Activated CD4-positive, alpha-beta memory T cell treated with anti-CD3 and anti-CD28 coated beads for 36 hours (primary cell): ENCODE data around the gene OR2V1. TPM values are rescaled to one million over a fixed set of nuclear protein-coding genes. Genes with fewer than 3 reads are reported as not detected.

Experiments
- total RNA-seq, 2 experiments: library from RNA; stranded (reverse); gene quantifications; one replicate each; pipeline ENCODE4 v1.2.3, GENCODE V29; 2021

Gene OR2V1
- total RNA-seq, 2 experiments from 2014 or later, result not detected

Other genes starting within 250 kb of the OR2V1 start
- gene BTNL8, start 232.0 kb downstream of the OR2V1 start, total RNA-seq, result not detected
- not detected for gene BTNL3, start 142.3 kb downstream of the OR2V1 start, total RNA-seq
- not detected for gene BTNL9, start 90.9 kb downstream of the OR2V1 start, total RNA-seq
- not detected for gene OR2V2, start 16.4 kb upstream of the OR2V1 start, total RNA-seq
- gene TRIM7, start 74.0 kb upstream of the OR2V1 start, total RNA-seq, result 1 to 10 TPM; 2.9 to 3.5 TPM
- gene TRIM41, start 92.1 kb upstream of the OR2V1 start, total RNA-seq, result 10 to 100 TPM; 35.3 to 36.4 TPM
- 1,000 to 10,000 TPM; 2,635 to 2,697 TPM for gene RACK1, start 112.7 kb upstream of the OR2V1 start, total RNA-seq
- 10 to 100 TPM; 10.9 to 11.7 TPM for gene TRIM52, start 130.0 kb upstream of the OR2V1 start, total RNA-seq
- not detected for gene OR4F3, start 236.1 kb upstream of the OR2V1 start, total RNA-seq